DND-41 (cell line): ENCODE results near the gene CIROP.

Experiments
- ATAC-seq: fragments of 200-7000 bp; cut with Tn5 transposase; 3 replicates; pipeline ENCODE4 v1.9.1; 2021; ENCODE audit warnings: low read depth; ENCODE audit not compliant: insufficient read depth
- DNase-seq: peaks from one replicate; pipeline ENCODE4 v3.0.0-alpha.2; 2020
- H2AFZ ChIP-seq: 2 replicates; pipeline ENCODE4 v1.6.0; 2012; ENCODE audit warnings: low read depth, low read length
- H3K27ac ChIP-seq: 2 replicates; pipeline ENCODE4 v1.5.1; 2012; ENCODE audit warnings: low read length, inconsistent platforms
- H3K27me3 ChIP-seq: fragments of 200-600 bp; sonication (generic); 2 replicates; pipeline ENCODE4 v1.6.0; 2012; ENCODE audit warnings: low read length, mild to moderate bottlenecking, inconsistent platforms; ENCODE audit not compliant: insufficient read depth, poor library complexity
- H3K36me3 ChIP-seq: 2 replicates; pipeline ENCODE4 v1.5.1; 2012; ENCODE audit warnings: low read length, inconsistent platforms; ENCODE audit not compliant: insufficient read depth
- H3K4me1 ChIP-seq: 2 replicates; pipeline ENCODE4 v1.5.1; 2012; ENCODE audit warnings: mild to moderate bottlenecking, low read length; ENCODE audit not compliant: insufficient read depth
- H3K4me2 ChIP-seq: 2 replicates; pipeline ENCODE4 v1.6.0; 2012; ENCODE audit warnings: mild to moderate bottlenecking, moderate library complexity, low read length, inconsistent platforms; ENCODE audit not compliant: insufficient read depth
- H3K4me3 ChIP-seq, 2 experiments: fragments of 200-600 bp in 1 of 2; shearing (Covaris generic) in 1 of 2; 2 replicates each; pipeline ENCODE4 v1.5.1; 2012 to 2016; ENCODE audit warnings: inconsistent platforms in 2 of 2, low read length in 2 of 2, mild to moderate bottlenecking in 2 of 2, low read depth in 1 of 2, moderate library complexity in 1 of 2
- H3K79me2 ChIP-seq: 2 replicates; pipeline ENCODE4 v1.6.0; 2012; ENCODE audit warnings: low read length, inconsistent platforms; ENCODE audit not compliant: insufficient read depth
- H3K9ac ChIP-seq: 2 replicates; pipeline ENCODE4 v1.6.0; 2012; ENCODE audit warnings: low read depth, mild to moderate bottlenecking, inconsistent platforms, low read length, moderate library complexity
- H3K9me3 ChIP-seq: 2 replicates; pipeline ENCODE4 v1.5.1; 2012; ENCODE audit warnings: low read length, moderate library complexity, mild to moderate bottlenecking, inconsistent platforms; ENCODE audit not compliant: insufficient read depth, severe bottlenecking
- H4K20me1 ChIP-seq: 2 replicates; pipeline ENCODE4 v1.6.0; 2012; ENCODE audit warnings: low read length; ENCODE audit not compliant: insufficient read depth
- EZH2 ChIP-seq: IDR thresholded peaks from 3 replicates; pipeline ENCODE4 v1.6.1; 2012; ENCODE audit warnings: borderline replicate concordance, low read depth, mild to moderate bottlenecking, moderate library complexity, low read length, inconsistent platforms; ENCODE audit not compliant: severe bottlenecking
- TF ChIP-seq, protein P1 (sequence below): IDR thresholded peaks from 2 replicates; pipeline ENCODE4 v1.5.1; 2012; ENCODE audit warnings: borderline replicate concordance, low read length, moderate library complexity, mild to moderate bottlenecking; ENCODE audit not compliant: poor library complexity, severe bottlenecking; ENCODE audit errors: extremely low read depth

Gene CIROP

DNA sequence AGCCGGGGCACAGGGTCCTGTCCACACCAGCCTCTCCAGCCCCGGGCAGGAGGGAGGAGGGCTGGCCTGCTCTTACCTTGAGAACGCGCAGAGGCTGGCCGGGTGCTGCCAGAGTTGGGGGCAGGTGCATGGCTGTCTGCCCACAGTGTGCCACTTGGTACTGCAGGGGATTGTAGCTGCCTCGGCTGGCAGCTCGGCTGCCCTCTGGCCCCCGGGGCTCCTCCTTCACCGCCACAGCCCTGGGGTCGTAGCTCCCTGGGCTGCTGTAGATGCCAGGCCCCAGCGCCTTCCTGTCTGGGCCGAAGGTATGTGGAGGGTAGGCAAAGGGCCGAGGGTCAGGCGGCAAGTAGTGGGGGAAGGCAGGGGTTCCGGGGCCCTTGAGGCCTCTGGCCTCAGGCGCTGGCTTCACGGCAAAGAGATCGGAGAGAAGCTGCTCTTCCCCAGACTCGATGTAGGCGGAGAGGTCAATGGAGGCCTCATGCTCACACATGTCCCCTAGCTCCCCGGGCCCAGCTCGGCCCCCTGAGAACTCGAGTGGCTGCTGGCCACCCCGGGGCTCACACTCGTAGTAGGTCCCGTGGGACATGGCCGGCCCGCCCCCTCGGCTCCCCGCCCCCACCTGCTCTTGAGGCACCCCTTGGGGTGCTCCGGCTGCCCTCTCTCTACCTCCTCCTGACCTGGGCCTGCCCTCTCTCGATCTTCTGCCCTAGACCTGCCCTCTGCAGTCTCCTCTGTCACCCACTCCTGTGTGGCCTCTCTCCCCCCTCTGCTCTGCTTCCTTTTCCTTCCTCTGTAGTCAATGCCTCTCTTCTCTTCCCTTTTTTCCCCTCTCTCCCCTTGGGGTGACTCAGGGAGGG lies 13.9 kb upstream of the CIROP start, which contains the start of gene CEBPE:
CEBPE (minus strand) TSS at position 750 of the 857 bp plus-strand sequence; CDS start at position 586, 164 bp downstream.
- Histone ChIP-seq H3K27me3 (peaks cover 30% of the 10 kb centered on the region), H3K27ac (no peak within 1 kb of the TSS), H3K79me2 (no peaks in the 10 kb centered on the region), H2AFZ (no peak within 1 kb of the TSS; the same call in 1 of the 2 replicates), H3K9me3 (no peaks in the 10 kb centered on the region), H4K20me1 (no peaks in the 10 kb centered on the region; the same call in 1 of the 2 replicates), H3K4me2 (no peak within 1 kb of the TSS), H3K4me1 (peaks cover 5% of the 10 kb centered on the region; the same call in 1 of the 2 replicates), H3K9ac (no peak within 1 kb of the TSS), H3K4me3 (no peak within 1 kb of the TSS), H3K36me3 (no peaks in the 10 kb centered on the region)
- TF ChIP-seq EZH2 = no peak
- TF ChIP-seq, protein P1, sequence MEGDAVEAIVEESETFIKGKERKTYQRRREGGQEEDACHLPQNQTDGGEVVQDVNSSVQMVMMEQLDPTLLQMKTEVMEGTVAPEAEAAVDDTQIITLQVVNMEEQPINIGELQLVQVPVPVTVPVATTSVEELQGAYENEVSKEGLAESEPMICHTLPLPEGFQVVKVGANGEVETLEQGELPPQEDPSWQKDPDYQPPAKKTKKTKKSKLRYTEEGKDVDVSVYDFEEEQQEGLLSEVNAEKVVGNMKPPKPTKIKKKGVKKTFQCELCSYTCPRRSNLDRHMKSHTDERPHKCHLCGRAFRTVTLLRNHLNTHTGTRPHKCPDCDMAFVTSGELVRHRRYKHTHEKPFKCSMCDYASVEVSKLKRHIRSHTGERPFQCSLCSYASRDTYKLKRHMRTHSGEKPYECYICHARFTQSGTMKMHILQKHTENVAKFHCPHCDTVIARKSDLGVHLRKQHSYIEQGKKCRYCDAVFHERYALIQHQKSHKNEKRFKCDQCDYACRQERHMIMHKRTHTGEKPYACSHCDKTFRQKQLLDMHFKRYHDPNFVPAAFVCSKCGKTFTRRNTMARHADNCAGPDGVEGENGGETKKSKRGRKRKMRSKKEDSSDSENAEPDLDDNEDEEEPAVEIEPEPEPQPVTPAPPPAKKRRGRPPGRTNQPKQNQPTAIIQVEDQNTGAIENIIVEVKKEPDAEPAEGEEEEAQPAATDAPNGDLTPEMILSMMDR = no peak
- DNase-seq = no peak
- ATAC-seq = no peak

DNA sequence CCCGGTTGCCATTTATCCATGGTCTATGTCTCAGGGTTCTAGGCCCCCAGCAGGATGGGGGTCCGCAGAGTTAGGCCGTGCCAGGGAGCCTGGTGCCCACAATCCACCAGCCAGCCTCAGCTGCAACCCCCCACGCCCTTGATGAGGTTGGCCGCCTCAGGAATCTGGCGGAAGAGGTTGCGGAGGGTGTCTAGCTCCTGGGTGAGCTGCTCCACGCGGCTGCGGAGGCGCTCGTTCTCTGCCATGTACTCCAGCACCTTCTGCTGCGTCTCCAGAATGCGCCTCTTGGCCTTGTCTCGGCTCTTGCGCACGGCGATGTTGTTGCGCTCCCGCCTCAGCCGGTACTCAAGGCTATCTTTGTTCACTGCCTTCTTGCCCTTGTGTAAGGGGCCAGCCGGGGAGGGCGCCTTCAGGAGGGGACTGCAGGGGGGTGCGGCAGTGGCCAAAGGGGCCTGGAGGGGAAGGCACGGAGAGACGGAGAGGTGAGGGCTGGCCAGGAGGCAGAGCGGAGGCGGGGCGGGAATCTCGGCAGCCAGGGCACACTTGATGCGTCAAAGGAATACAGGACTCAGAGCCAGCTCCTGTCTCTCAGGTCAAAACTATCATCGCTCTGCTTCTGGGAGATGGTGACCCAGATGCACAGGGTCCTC lies 12.7 kb upstream of the CIROP start:
- Histone ChIP-seq H3K4me2 (no peak overlapping the region), H4K20me1 (no peaks in the 10 kb centered on the region; the same call in none of the 2 replicates), H3K9me3 (no peaks in the 10 kb centered on the region), H3K4me3 (no peak overlapping the region), H3K79me2 (no peaks in the 10 kb centered on the region), H3K4me1 (peaks cover 5% of the 10 kb centered on the region; the same call in 1 of the 2 replicates), H3K9ac (no peak overlapping the region), H3K27ac (no peak overlapping the region), H2AFZ (no peak overlapping the region), H3K27me3 (peaks cover 26% of the 10 kb centered on the region), H3K36me3 (no peaks in the 10 kb centered on the region)
- TF ChIP-seq, protein P1 = no peak
- no peak for TF ChIP-seq EZH2
- DNase-seq = no peak
- no peak for ATAC-seq

DNA sequence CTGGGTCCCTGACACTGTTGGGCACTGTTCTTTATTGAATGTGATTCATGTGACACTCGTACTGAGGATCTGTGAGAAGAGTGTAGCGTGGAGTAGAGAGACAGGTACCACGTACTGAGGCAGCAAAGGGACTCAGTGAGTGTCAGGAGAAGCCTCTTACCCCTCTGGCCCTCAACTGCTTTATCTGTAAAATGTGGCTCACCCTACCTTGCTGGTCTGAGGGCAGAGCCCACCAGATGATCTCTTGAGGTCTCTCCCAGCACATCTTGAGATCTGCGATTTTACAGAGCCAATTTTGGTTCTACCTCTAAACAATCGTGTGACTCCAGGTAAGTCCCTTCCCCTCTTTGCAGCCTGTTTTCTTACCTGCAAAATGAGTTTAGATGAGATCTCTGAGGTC lies 11.1 kb upstream of the CIROP start:
- peaks cover 2% of the 10 kb centered on the region; the same call in 1 of the 2 replicates for H3K4me1 ChIP-seq
- no peak overlapping the region for H3K4me3 ChIP-seq
- TF ChIP-seq EZH2 = no peak
- TF ChIP-seq, protein P1 = no peak
- H3K9ac ChIP-seq = no peak overlapping the region
- H4K20me1 ChIP-seq = no peaks in the 10 kb centered on the region; the same call in none of the 2 replicates
- H2AFZ ChIP-seq = no peak overlapping the region
- peaks cover 40% of the 10 kb centered on the region for H3K27me3 ChIP-seq
- no peaks in the 10 kb centered on the region for H3K79me2 ChIP-seq
- no peak for ATAC-seq
- no peaks in the 10 kb centered on the region for H3K36me3 ChIP-seq
- H3K27ac ChIP-seq = no peak overlapping the region
- no peaks in the 10 kb centered on the region for H3K9me3 ChIP-seq
- no peak for DNase-seq
- H3K4me2 ChIP-seq = no peak overlapping the region
